Measurements from ENCODE around the gene NEO1.

DNA sequence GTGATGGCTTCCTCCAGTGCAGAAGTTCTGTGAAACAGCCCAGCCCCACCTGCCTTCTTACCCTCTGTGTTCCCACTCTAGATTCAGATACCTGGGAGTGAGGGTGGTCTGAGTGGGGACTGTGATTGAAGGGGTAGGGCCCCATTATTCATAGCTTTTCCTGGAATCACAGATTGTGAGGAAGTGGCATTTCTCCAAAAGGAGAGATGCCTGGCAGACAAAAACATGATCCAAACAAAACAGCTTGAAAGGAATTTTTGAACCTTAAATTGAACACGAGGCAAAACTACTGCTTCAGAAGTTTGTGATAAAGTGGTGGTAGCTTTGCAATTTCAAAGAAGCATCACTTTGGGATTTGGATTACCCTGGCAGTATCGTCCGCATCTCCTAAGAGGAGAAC is 29.2 kb upstream of the NEO1 start:
- TF ChIP-seq POLR2A (IDR thresholded peaks at IDR 0.05; ENCODE audit: low read depth, low read length), result no peak
- TF ChIP-seq TAF1 (IDR thresholded peaks at IDR 0.05; ENCODE audit: borderline replicate concordance, low read depth, low read length), result no peak

Measured in GM12892 (cell line).